ENCODE measurements around the gene EHD2. TPM values are rescaled to one million over a fixed set of nuclear protein-coding genes. Genes with fewer than 3 reads are reported as not detected.

The EHD2 gene
- polyA plus RNA-seq, 1 donor from 2014 or later = not detected

Small RNAs within 50 kb of the gene (small RNA-seq; reads per million reads assigned to genes)
- 0 reads per million in 3 experiments for gene SNORD23

Other genes starting within 250 kb of the EHD2 start
- gene SLC8A2, start 241.5 kb upstream of the EHD2 start, polyA plus RNA-seq = 14.1 and 18.3 TPM in 2 replicates
- 23.8 and 30.8 TPM in 2 replicates for gene KPTN, start 229.2 kb upstream of the EHD2 start, polyA plus RNA-seq
- gene NAPA, start 198.4 kb upstream of the EHD2 start, polyA plus RNA-seq = 94.5 and 100 TPM in 2 replicates
- gene ZNF541, start 140.3 kb upstream of the EHD2 start, polyA plus RNA-seq = not detected in 2 replicates
- 0.11 and 3.4 TPM in 2 replicates for gene BICRA, start 104.3 kb upstream of the EHD2 start, polyA plus RNA-seq
- 65.0 and 87.0 TPM in 2 replicates for gene NOP53, start 32.1 kb downstream of the EHD2 start, polyA plus RNA-seq
- gene SELENOW, start 65.3 kb downstream of the EHD2 start, polyA plus RNA-seq = 811 and 902 TPM in 2 replicates
- not detected in 2 replicates for gene TPRX1, start 91.1 kb downstream of the EHD2 start, polyA plus RNA-seq
- not detected in 2 replicates for gene CRX, start 108.5 kb downstream of the EHD2 start, polyA plus RNA-seq
- not detected in 2 replicates for gene TPRX2, start 145.8 kb downstream of the EHD2 start, polyA plus RNA-seq
- gene SULT2A1, start 172.9 kb downstream of the EHD2 start, polyA plus RNA-seq = not detected in 2 replicates

Measured in neural cell (in vitro differentiated cells).